ENCODE data around the gene CES2.

CES2 gene

GRCh38 chr16:66915041-66915440, 20.3 kb upstream of the CES2 start:
- DNase-seq (ENCODE audit: extremely low spot score) = no peak
- TF ChIP-seq CTCF (IDR thresholded peaks at IDR 0.05; ENCODE audit: control extremely low read depth, extremely low read depth, low read depth, missing control alignments) = no peak
- POLR2A ChIA-PET = no interaction called here
- CTCF ChIA-PET = no interaction called here

- ChIA-PET POLR2A (no interaction called here), CTCF (interaction anchor here (1.0 to 4.3 kb wide), 2 partner anchors 11 to 21 kb away, joined by 4 to 28 read pairs; no protein-coding TSS in a partner anchor)
Observed at GRCh38 chr16:66916518-66916917, 18.8 kb upstream of the CES2 start.

GRCh38 chr16:66917741-66918140, 17.6 kb upstream of the CES2 start:
- no peak for DNase-seq (ENCODE audit: extremely low spot score)
- TF ChIP-seq CTCF (IDR thresholded peaks at IDR 0.05; ENCODE audit: control extremely low read depth, extremely low read depth, low read depth, missing control alignments) = no peak
- ChIA-PET CTCF (interaction anchor here (1.1 to 4.3 kb wide), 6 partner anchors 8 to 266 kb away, joined by 3 to 28 read pairs (median 8); no protein-coding TSS in a partner anchor), POLR2A (interaction anchor here (0.5 kb wide), 1 partner anchor 26 kb away, joined by 7 read pairs; no protein-coding TSS in a partner anchor)

More at GRCh38 chr16:66916518-66916917, 18.8 kb upstream of the CES2 start:
- no peak for DNase-seq (ENCODE audit: extremely low spot score)
- no peak for TF ChIP-seq CTCF (IDR thresholded peaks at IDR 0.05; ENCODE audit: control extremely low read depth, extremely low read depth, low read depth, missing control alignments)

- CTCF ChIA-PET = interaction anchor here (1.0 to 4.3 kb wide), 7 partner anchors 9 to 267 kb away, joined by 3 to 28 read pairs (median 5); no protein-coding TSS in a partner anchor
Observed at GRCh38 chr16:66918355-66918754, 17.0 kb upstream of the CES2 start.

GRCh38 chr16:66918803-66919568, 16.3 kb upstream of the CES2 start, which contains the start of gene CDH16:
Gene CDH16 (minus strand): TSS chr16:66918885. CDS start chr16:66918065, 820 bp downstream.
- ChIA-PET POLR2A (no interaction called here), CTCF (interaction anchor here (1.0 to 4.3 kb wide), 10 partner anchors 9 to 267 kb away, joined by 3 to 28 read pairs (median 4); no protein-coding TSS in a partner anchor)
- no peak for TF ChIP-seq CTCF (IDR thresholded peaks at IDR 0.05; ENCODE audit: control extremely low read depth, extremely low read depth, low read depth, missing control alignments)
- DNase-seq (ENCODE audit: extremely low spot score) = no peak

More at GRCh38 chr16:66918355-66918754, 17.0 kb upstream of the CES2 start:
- TF ChIP-seq CTCF (IDR thresholded peaks at IDR 0.05; ENCODE audit: control extremely low read depth, extremely low read depth, low read depth, missing control alignments) = no peak
- POLR2A ChIA-PET = interaction anchor here (0.5 kb wide), 1 partner anchor 25 kb away, joined by 7 read pairs; no protein-coding TSS in a partner anchor
- DNase-seq (ENCODE audit: extremely low spot score) = no peak

- POLR2A ChIA-PET = no interaction called here
- DNase-seq (ENCODE audit: extremely low spot score) = no peak
- CTCF ChIA-PET = interaction anchor here (0.9 to 4.3 kb wide), 8 partner anchors 8 to 52 kb away, joined by 3 to 28 read pairs (median 6); no protein-coding TSS in a partner anchor
- no peak for TF ChIP-seq CTCF (IDR thresholded peaks at IDR 0.05; ENCODE audit: control extremely low read depth, extremely low read depth, low read depth, missing control alignments)
Observed at GRCh38 chr16:66919569-66920298, 15.6 kb upstream of the CES2 start.
